HuH-7 (cell line): ENCODE measurements around the gene PLXNA2.

Experiments used
- DNase-seq: peaks from one replicate; pipeline ENCODE4 v3.0.0; 2011; ENCODE audit warnings: low spot score

The PLXNA2 gene

DNA sequence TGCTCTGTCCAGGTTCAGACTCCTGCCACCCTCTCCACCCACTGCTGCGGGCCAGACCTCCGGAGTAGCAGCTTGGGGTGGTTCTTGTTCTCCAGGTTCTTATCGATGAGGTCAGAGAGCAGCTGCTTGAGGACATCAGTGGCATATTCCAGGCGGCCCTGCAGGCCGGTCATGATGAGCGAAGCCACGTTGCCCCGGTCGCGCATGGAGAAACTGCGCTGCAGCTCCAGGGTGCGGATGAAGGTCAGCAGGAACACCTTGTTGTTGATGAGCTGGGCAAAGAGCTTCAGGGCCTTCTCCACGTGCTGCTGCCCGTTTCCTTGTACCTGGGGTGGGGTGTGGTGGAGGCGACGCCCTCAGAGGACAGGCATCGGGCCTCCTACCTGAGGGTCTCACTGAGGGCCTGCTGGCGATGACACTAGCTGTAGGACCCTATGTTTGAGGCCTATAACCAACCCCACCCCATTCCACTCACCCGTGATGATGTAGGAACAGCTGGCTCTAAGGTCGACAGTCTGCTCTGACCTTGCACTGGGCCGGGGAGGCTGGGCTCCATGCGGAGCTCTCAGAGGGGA lies 202.1 kb downstream of the PLXNA2 start:
- DNase-seq: no peak

DNA sequence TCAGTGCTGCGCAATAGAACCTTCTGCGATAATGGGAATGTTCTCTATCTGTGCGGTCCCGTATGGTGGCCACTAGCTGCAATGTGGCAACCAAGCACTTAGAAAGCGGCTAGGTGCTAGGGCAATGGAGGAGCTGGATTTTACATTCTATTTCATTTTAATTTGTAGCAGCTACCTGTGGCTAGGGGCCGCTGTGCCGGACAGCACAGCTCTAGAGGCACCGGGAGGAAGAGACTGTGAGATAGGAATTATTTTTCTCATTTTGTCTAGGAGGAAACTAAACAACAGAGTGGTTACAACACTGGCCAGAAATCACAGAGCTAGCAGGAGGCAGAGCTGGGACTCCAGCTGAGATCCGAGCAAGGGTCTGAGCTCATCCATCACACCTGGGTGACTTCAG lies 202.7 kb downstream of the PLXNA2 start:
- DNase-seq: no peak

DNA sequence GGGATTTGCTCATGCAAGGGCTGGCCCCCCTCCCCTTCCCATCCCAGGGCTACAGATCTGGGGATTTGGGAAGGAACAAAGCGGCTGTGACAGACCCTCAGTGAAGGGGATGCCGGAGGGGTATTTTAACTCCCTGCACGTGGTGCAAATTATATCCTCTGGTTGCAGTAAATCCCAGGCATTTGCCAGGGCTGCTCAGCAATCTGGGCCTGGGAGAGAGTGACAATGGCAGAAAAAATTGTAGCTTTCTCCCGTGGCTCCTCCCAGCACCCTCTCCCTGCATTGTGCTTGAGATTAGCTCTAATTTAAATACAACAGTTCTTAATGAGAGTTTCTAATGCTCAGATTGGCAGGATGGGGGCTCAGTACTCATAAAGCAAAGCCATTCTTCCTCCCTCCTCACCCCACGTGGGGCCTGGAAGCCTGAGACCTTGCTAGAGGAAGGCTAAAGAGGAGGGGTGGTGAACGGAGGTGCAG lies 203.3 kb downstream of the PLXNA2 start:
- no peak for DNase-seq

DNA sequence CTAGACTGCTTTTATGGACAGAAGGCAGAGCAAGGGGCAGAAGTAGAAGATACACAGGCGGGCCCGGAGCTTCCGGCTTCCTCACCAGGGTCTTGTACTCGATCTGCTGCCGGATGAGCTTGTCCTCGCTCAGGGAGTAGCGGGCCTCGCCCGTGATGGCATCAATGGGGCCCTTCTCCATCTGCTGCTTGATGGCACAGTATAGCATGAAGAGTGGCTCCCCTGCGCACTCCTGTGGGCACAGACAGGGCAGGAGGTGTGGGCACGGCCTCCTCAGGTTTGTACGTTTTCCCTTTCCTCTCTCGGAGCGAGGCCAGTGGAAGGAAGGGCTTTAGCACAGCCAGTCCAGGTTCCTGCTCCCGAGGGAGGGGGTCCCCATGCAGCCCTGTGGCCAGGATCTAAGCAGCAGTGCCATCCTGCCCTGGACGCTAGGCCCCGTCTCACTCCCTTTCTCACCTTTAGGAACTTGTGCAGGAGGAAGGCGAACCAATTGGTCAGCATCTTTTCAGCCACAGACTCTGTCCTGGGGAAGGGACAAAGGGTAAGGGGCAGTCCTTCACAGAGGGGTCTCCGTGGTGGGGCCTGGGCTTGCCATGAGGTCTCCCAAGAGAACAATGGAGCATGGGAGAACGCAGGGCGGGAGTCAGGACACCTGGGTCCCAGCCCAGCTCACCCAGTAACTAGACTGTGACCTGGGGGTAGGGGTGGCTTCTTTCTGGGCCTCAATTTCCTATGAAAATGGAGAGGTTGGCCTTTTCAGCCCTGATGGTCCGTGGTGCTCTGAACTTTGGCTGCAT lies 204.4 kb downstream of the PLXNA2 start:
- no peak for DNase-seq

DNA sequence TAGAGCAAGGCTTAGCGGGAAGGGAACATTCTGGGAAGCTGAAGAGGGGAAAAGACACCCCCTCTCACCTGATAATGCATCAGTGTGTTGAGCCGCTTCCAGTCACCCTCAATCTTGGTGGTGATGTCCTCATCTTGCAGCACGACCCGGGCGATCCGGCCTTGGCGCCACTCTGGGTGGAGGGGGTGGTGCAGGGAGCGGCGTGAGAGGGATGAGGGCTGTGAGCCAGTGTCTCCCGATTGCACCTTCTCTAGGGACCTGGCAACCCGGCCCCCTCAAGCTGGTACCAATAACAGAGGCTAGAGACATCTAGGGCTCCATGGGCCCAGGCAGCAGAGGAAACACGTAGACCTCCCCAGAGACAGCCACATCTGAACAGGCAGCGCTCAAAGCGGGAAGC lies 205.9 kb downstream of the PLXNA2 start:
- no peak for DNase-seq

DNA sequence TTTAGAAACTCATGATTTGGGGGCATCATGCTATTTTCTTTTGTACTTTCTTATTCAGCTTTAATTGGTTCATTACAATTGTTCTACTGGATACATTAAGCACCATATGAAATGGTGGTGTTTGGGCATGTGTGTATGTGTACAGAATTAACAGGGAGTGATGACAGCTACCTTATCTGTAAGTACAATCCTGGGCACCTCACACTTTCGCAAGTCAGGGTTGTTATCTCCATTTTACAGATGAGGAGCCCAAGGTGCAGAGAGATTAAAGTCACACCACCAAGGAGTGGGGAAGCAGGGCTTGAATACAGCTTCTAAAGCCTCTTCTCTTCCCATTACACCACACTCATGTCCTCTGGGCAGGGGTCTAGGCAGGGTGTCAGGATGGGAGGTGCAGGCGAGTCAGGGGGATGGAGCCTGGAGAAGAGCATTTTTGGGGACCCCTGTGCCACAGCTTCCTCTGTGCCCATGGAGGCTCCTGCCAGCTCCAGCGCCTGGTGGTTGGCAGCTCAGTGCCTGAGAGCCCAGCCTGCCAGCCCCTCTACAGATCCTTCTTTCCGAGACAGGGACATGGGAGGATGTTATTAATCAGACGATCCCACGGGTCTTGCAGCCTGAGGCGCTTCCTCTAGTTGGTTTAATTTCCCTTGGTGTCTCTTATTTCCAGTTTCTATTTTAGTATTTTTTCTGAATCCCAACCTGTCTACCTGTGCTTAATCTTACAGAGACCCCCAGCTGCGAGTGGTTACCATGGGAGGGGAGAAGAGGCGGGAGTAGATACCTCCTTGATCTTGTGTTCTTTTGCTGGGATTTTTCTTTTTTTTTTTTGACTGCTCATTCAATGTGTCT lies 207.0 kb downstream of the PLXNA2 start:
- no peak for DNase-seq

DNA sequence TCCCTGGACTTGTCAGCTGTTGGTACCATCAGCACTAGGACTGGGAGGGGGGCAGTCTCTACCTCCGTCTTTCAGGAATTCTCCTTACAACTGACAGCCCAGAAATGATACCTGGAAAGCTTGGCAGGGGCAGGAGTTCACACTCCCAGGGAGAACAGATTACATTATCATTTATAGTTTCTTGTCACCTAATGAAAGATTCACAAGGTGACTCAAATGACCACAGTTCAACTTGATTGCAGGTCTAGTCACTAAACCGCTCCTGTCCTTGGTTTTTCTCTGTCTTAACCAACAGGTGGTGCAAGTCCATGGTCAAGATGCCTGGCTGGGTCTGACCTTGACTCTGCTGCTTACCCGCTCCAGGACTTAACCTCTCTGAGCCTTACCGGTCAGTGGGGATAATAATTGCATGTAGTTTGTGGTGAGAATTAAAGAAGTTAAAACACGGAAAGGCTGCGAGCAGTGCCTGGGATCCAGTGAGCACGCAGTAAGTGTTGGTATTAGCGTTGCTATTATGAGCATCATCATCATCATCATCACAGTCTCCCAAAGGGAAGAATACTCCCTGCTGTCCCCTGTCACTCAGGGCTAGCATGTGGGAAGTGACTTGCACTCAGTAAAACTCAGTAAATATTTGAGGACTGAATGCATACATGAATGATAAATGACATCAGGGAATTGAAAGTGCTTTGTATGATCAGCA lies 207.9 kb downstream of the PLXNA2 start:
- peak; percentile 50 for DNase-seq

DNA sequence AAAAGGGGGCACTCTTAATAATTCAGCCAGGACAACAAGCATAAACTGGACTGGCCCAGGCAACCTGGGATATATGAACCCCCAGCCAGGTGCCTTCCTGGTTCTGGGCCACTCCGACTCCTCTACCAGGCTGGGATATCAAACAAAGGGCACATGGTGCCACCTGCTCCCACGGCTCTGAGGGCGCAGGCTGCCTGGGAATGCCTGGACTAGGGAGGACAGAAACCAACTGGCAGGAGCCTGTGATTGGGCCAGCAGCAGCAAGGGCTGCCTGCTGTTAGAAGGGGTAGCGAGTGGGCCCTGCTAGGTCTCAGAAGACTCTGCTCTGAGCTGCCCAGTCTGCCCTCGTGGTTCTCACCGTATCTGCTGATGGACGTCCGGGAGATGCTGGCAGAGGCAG lies 210.0 kb downstream of the PLXNA2 start:
- no peak for DNase-seq

DNA sequence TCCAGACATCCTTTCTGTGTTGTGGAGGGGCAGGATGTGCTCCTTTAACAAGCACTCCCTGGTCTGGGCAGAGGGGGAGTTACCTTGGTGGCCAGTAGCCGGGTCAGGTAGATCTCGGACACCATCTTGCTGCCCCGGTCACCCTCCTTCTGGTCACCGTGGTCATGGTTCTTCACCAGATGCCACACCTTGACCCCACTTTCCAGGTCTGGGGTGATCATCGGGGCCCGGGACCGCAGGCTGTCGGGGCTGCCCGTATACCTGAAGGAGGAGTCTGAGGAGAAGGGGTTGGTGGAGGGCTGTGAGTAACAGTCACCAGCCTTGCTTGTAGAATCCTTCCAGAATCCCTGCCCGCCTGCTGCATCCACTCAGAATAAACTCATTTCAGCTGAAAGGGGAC lies 210.9 kb downstream of the PLXNA2 start:
- no peak for DNase-seq

DNA sequence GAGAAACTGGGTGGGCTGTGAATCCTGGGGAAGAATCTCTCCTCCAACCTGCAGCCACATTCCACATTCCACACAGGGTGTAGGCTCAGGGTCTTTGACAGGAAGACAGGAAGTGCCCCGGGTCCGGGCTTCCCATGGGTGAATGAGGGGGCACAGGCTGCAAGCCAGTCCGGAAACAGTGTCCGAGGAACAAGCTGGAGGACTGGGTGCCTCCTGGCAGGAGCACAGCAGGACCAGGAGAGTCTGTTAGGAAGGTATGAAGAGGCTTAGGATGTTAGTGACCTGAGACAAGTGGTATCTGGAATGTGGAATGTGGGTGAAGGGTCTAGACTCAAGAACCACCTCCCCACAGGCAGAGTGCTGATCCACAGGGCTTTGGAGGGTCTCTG lies 212.3 kb downstream of the PLXNA2 start:
- DNase-seq: no peak

DNA sequence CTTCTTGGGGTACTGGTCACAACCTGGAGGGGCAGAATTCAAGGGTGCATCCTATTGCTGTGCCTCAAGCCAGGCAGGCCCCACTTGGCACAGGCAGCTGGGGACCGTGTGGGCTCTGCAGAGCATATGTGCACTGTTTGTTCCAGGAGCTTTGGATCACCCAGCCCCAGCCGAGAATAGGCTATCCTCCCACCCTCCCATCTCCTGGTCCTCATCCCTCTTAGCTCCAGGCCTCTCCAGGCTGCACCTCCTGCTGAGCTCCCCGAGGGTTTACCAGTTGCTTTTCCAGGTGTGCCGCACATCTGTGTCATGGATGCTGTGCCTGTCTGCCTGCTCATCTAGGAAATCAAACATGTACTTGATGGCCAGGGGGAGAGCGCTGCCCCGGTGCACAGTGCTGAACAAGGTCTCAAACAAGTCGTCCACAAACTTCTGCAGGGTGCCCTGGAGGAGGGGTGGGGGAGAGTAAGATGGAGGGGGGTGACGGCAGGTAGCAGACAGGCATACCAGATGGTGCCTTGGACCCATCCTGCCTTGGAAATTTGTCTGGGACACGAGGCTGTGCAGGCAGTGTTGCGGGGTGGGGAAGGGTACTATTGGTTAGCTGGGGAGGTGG lies 212.8 kb downstream of the PLXNA2 start:
- DNase-seq: no peak

DNA sequence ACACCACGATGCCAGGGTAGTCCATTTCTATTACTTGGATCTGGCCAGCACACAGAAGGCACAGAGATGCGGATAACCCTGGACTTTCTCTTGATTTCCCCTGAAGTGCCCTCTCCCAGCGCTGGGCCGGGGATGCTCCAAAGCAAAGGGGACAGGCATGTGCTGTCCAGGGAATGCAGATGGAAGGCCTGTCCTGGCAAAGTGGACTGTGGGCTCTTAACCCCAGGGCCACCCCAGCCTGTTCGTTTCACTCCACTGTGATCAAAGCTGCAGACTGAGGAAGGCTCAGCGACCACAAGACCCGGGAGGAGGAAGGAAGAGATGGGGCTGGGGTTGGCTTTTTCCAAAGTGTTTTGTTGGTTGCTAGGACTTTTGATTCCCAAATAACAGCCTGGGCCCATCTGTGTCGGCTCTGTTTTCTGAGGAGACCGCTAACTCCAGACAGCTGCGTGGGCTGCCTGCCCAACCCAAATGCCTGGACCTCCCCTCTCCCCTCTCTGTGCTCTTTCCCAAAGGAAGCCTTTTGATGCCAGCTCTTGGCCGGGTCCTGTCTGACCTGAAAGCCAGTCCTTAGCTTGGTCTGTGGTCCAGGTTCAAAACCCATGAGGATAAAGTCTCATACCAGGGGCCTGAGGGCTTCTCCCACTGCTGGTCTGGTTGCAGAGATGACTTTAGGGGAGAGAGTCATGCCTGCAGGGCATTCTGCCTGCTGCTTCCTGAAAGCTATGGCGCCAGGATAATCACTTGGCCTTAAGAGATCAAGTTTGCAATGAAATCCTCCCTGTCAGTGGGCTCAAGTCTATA lies 213.7 kb downstream of the PLXNA2 start:
- DNase-seq: no peak

DNA sequence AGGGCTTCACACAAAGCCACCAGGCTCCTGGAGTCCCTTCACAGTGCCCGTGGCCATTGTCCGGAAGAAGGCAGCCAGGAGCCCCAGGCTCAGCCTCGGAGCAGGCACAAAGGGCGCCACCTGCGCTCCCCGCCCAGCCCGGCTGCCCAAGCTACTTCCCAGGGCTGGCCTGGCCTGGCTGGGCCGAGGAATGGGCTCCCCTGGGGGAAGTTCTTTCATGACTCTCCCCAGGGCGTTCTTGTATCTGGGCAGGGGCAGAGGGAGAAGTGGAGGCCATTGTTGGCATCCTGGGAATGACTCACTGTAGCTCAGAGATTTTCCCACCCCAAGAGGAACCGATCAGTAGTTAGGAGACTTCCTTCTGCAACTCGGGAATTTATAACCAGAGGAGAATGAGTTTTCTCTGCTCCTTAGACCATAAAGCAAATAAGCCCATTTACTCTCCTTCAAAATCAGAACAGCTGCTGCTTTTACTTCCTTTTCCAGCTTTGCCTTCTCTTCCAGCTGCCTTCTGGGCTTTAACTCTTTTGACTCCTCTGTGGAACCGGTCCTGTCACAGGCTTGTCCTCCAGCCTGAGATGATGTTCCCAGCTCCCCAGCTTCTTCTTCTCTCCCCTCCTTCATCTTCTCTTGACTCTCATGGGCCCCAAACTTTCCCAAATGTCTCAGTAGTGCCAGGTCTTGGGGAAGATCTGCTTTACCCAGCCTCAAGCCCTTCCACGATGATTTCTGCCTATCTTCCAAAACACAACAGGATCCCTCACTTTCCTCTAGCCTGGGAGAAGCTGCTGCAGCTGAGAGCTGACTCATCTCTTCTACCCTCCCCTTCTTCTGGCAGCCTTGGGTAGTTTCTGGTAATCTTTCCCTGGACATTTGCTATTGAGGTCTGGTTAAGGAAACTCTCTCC lies 214.6 kb downstream of the PLXNA2 start:
- DNase-seq: no peak

DNA sequence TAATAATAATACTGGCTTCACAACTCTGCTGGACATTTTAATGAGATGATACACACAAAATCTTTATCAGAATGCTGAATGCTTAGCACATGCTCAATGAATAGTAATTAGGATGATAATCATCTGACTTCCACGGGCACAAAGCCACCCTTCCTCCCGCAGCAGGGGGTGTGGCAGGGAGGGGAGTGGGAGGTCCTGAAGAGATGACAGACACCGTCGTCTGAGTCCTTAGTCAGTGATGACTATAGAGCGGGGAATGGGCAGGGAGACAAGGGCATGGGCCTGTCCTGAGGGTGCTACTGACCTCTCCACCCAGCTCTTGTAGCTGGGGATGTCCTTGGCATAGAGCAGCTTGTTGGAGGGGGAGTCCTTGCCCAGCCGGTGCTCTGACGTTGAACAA lies 215.7 kb downstream of the PLXNA2 start:
- DNase-seq: no peak

DNA sequence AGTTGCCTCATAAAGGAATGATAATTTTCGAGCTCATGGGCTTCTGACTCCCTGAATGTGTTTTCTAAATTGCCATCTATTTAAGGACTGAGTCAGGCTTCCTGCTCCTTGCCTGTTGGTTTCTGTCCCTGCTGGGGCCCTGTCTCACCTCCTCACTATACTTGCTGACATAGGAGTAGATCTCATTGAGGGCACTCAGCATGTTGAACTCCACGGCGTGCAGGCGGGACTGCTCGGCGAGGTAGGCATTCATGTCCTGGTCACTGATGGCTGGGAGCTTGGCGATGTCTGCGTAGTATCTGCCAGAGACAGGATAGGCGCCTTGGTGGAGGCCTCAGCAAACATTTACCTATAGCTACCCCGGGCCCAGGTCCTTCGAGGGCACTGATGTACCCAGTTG lies 216.3 kb downstream of the PLXNA2 start:
- DNase-seq: no peak

DNA sequence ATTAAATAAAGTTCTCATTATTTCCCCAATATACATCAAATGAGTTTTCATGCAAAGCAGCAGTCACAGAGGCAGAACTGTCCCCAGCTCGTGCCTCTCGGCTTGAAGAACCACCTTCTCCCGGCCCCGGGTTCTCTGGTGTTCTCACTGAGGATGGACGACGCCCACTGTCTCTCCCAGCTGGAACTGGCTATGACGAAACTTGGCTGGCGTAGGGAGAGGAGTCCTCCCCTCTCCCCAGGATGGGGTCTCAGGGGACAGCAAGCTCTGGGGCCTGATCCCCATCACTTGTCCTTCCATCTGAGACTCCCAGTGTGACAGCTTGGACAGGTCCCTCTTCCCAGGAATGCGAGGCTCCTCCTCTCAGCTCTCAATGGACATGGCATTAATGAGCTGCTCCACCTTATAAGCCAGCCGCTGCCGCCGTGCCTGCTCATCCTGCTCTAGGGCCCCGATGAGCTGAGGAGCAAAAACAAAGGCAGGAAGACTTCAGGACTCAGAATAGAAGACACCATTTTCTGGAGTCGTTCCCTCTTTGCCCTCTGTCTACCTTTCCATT lies 217.2 kb downstream of the PLXNA2 start:
- no peak for DNase-seq

DNA sequence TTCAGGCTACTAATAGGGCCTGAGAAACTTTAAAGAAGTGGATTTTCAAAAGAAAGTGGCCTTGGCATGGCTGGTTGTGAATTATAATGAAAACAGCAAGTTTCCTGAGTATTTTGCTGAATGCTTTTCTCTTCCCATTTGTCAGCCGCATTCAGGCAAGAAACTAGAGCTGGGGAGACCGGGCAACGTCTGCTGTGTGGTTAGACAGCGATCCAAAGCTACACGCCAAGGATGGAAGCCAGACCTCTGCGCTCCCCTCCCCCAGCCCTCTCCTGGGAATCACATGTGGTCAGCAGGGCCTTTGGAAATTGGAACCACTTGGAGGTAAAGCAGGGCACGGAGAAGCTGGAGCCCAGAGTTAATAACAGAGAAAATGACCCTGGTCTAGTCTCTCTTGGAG lies 219.2 kb downstream of the PLXNA2 start:
- DNase-seq: no peak

DNA sequence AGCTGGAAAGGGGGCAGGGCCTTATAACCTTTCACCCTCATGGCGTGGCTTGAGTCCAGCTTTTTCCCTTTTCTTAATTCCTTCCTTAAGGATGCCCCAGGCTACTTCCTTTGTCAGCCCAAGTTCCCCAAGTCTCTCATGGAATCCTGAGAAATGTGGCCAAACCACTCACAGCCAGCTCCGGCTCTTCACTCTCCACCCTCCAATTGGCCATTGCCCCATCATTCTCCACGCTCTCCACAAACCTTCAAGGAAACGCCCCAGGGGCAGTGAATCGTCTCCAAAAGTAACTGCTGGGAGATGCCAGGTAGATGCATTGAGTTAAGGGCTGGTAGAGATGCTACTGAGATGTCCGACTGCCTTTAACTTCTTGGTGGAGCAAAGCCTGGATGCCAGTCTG lies 219.8 kb downstream of the PLXNA2 start:
- DNase-seq: no peak

DNA sequence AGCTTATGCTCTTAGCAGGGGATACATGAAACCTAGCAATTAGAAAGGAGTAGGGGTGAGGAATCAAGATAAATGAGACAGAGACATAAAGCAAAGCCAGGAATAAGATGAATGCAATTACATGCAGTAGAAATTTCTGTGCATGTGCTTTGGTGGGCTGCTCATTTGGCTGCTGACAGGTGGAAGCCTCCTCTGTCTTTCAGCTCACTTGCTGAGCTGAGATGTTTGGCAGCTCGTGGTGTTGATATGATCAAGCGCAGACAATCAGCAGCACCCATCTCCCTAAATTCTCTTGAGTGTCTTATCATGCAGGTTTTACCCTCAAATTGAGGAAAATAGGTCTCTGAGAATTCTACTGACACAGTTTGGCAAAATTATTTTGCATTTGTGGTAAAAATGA lies 224.9 kb downstream of the PLXNA2 start:
- DNase-seq: no peak

DNA sequence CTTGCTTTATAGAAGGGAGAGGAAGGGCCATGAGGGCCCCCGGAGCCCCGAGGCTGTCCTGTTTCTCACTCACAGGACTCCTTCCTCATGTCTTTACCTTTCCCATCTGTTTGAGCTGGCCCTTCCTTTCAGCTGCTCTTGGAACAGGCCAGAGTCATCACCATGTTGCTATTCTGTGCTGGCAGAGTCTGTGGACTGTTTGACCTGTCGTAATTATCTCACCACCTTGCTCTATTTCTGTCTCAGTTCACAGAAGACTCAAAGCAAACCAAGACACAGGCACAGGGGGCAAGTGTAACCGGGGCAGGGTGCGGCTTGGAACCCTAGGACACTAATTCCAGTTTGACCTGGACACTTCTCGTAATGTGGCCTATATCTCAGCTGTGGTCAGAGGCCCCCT lies 228.9 kb downstream of the PLXNA2 start:
- no peak for DNase-seq
